Lower leg skin (tissue), 4 donors: ENCODE data around the gene CMIP. TPM values are rescaled to one million over a fixed set of nuclear protein-coding genes. Genes with fewer than 3 reads are reported as not detected.

ENCODE experiments used
- DNase-seq, 2 donors: peaks; one replicate each; pipeline ENCODE4 v3.0.0-alpha.2; 2019; ENCODE audit warnings: low spot score in 2 of 2
- H3K4me3 ChIP-seq: fragments of 200-600 bp; sonication (generic); 2 replicates; pipeline ENCODE4 v1.5.1; 2017; ENCODE audit warnings: mild to moderate bottlenecking, low read depth; ENCODE audit not compliant: poor library complexity, severe bottlenecking
- POLR2A ChIP-seq, 2 donors: fragments of 450-650 bp; IDR thresholded peaks; one replicate each; pipeline ENCODE4 v1.6.1; 2016 to 2017; ENCODE audit warnings: antibody characterized with exemption in 2 of 2, mild to moderate bottlenecking in 1 of 2, moderate library complexity in 1 of 2
- WGBS, 2 donors: methylation state at CpG; one replicate each; pipeline ENCODE4 v1.1.5; 2018; 5-methylcytosine and 5-hydroxymethylcytosine counted together
- intact Hi-C: fragments of 100-400 bp; cut with DNase I; formaldehyde crosslinking; loops from one replicate; pipeline ENCODE4 v1.15.0; 2023; ENCODE audit warnings: low total_unique reads
- total RNA-seq, 4 donors: library from RNA; depleted of rRNA; stranded (reverse); fragments of >200 nt; gene quantifications; one replicate each; pipeline ENCODE4 v1.1.0, GENCODE V29; 2016
- TF ChIP-seq, protein P1 (sequence below), 3 donors: fragments of 450-650 bp; IDR thresholded peaks; one replicate each; pipeline ENCODE4 v1.5.1; 2016; ENCODE audit warnings: antibody characterized with exemption in 3 of 3, mild to moderate bottlenecking in 3 of 3, moderate library complexity in 2 of 3

Gene CMIP
- total RNA-seq, 4 donors from 2014 or later = 53.7 to 115 (median 77.4) TPM

DNA sequence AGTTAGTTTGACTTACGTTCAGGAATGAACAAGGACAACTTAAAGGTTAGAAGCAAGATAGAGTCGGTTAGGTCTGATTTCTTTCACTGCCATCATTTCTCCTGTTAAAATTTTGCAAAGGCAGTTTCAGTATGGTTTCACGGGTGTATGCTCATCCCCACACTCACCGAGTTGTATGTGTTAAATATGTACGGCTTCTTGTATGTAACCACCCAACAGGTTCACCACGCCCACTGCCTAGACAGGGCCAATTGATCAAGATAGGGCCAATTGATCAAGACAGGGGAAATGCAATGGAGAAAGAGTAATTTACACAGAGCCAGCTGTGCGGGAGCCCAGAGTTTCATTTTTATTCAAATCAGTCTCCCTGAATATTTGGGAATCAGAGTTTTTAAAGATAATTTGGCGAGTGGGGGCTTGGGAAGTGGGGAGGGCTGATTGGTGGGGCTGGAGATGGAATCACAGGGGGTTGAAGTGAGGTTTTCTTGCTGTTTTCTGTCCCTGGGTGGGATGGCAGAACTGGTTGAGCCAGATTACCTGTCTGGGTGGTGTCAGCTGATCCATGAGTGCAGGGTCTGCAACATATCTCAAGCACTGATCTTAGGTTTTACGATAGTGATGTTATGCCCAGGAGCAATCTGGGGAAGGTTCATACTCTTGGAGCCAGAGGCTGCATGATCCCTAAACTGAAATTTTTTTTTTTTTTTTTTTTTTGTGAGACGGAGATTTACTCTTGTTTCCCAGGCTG, 272.0 kb downstream of the CMIP start:
- TF ChIP-seq POLR2A (IDR thresholded peaks at IDR 0.05) = no peak
- TF ChIP-seq, protein P1, sequence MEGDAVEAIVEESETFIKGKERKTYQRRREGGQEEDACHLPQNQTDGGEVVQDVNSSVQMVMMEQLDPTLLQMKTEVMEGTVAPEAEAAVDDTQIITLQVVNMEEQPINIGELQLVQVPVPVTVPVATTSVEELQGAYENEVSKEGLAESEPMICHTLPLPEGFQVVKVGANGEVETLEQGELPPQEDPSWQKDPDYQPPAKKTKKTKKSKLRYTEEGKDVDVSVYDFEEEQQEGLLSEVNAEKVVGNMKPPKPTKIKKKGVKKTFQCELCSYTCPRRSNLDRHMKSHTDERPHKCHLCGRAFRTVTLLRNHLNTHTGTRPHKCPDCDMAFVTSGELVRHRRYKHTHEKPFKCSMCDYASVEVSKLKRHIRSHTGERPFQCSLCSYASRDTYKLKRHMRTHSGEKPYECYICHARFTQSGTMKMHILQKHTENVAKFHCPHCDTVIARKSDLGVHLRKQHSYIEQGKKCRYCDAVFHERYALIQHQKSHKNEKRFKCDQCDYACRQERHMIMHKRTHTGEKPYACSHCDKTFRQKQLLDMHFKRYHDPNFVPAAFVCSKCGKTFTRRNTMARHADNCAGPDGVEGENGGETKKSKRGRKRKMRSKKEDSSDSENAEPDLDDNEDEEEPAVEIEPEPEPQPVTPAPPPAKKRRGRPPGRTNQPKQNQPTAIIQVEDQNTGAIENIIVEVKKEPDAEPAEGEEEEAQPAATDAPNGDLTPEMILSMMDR (IDR thresholded peaks at IDR 0.05) = no peak
- WGBS, 2 donors = 65 to 70% methylated on average over 10 of the region's 10 CpGs
- intact Hi-C loops = no loop called here
- DNase-seq = no peak
- H3K4me3 ChIP-seq = no peak overlapping the region

DNA sequence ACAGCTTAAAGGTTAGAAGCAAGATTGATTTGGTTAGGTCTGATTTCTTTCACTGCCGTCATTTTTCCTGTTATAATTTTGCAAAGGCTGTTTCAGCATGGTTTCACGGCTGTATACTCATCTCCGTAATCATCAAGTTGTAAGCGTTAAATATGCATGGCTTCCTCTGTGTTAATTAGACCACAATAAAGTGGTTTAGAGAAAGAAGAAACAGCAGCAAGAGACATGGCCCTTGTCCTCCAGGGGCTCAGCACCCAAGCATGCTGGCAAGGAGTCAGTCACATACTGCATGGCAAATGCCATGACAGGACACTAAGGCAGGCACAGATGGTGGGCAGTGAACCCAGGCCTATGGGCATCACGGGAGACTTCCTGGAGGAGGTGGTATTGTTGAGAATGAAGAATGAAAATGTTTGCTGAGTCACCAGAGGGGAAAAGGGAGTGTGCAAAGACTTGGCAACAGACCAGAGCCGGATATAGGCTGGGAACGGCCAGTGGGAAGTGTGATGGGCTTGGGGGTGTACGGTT, 273.1 kb downstream of the CMIP start:
- no peak overlapping the region for H3K4me3 ChIP-seq
- TF ChIP-seq, protein P1 (IDR thresholded peaks at IDR 0.05) = no peak
- no peak for TF ChIP-seq POLR2A (IDR thresholded peaks at IDR 0.05)
- 73 to 75% methylated on average over 8 of the region's 8 CpGs for WGBS, 2 donors
- intact Hi-C loops = no loop called here
- DNase-seq = no peak

DNA sequence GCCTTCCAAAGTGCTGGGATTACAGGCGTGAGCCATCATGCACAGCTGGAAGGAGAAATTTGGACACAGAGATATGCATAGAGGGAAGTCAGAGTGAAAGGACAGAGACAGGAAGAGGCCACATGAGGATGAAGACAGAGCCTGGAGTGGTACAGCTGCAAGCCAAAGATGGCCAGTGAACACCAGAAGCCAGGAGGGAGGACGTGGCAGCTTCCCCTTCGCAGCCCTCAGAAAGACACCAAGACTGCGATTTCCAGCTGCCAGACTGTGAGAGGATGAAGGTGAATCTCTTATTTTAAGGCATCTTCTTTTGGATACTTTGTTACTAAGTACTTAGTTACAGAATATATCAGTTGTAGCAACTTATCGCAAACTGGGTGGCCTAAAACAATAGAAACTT, 274.0 kb downstream of the CMIP start:
- no peak overlapping the region for H3K4me3 ChIP-seq
- TF ChIP-seq, protein P1 (IDR thresholded peaks at IDR 0.05) = no peak
- no peak for TF ChIP-seq POLR2A (IDR thresholded peaks at IDR 0.05)
- 54 to 61% methylated on average over 5 of the region's 5 CpGs for WGBS, 2 donors

DNA sequence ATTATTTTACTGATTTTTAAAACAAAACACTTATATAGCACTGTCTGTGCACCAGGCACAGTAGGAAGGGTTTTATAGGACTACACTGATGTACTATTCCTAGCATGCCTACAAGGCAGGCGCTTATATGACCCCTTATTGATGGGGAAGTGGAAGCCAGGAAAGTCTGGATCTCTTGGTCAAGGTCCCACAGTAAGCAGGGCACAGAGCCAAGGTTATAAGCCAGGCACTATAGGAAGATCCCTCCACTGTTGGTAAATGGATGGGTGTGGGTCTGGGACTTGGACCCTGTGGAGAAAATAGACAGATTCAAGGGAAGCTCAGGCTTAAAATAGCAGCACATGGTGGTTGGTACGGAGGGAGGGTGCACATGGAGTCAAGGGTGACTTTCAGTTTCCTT, 275.4 kb downstream of the CMIP start:
- no peak for TF ChIP-seq POLR2A (IDR thresholded peaks at IDR 0.05)
- TF ChIP-seq, protein P1 (IDR thresholded peaks at IDR 0.05) = no peak
- intact Hi-C loops = loop anchor here (5.0 kb wide), 1 partner anchor 318 kb away; no protein-coding TSS in a partner anchor
- WGBS, 2 donors = 82 to 83% methylated on average over 2 of the region's 2 CpGs
- no peak overlapping the region for H3K4me3 ChIP-seq
- no peak for DNase-seq

More for the DNA sequence above, 274.0 kb downstream of the CMIP start:
- intact Hi-C loops = no loop called here
- no peak for DNase-seq

DNA sequence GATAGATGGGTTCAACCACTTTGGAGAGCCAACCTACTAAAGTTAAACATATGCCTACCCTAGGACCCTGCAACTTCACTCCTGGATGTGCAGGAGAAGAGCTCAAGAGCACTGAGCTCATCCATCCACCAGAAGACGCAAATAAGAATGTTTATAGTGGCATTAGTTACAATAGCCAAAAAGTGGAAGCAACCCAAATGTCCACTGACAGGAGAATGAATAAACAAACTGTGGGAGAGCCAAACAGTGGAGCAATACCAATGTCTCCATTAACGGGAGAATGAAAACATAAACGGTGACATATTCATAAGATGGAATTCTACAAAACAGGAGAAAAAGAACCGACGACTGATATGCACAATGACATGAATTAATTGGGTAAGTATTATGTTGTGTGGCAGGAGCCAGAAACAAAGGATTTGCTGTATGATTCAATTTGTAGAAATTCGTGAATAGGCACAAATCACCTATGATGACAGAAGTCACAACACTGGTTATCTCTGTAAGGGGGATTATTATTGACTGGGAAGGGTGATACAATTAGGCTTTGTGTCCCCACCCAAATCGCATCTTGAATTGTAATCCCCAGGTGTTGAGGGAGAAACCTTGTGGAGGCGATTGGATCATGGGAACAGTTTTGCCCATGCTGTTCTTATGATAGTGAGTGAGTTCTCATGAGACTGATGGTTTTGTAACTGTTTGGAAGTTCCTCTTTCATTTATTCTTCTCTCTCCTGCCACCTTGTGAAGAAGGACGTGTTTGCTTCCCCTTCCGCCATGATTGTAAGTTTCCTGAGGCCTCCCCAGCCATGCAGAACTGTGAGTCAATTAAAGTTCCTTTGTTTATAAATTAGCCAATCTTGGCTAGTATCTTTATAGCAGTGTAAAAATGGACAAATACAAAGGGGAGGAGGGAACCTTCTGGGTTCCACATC, 276.6 kb downstream of the CMIP start:
- intact Hi-C loops = loop anchor here (5.0 kb wide), 1 partner anchor 319 kb away; no protein-coding TSS in a partner anchor
- WGBS, 2 donors = 89 to 91% methylated on average over 10 of the region's 10 CpGs
- no peak for DNase-seq
- TF ChIP-seq POLR2A (IDR thresholded peaks at IDR 0.05) = no peak
- TF ChIP-seq, protein P1 (IDR thresholded peaks at IDR 0.05) = no peak
- H3K4me3 ChIP-seq = no peak overlapping the region
